GM12892 (cell line): Measurements from ENCODE around the gene VAPB.

Experiments used
- POLR2A ChIP-seq: IDR thresholded peaks from 2 replicates; pipeline ENCODE4 v1.6.1; 2011; ENCODE audit warnings: low read depth, low read length, control low read depth
- POLR2AphosphoS5 ChIP-seq: IDR thresholded peaks from 2 replicates; pipeline ENCODE4 v1.6.1; 2011; ENCODE audit warnings: low read depth, low read length, control low read depth

DNA sequence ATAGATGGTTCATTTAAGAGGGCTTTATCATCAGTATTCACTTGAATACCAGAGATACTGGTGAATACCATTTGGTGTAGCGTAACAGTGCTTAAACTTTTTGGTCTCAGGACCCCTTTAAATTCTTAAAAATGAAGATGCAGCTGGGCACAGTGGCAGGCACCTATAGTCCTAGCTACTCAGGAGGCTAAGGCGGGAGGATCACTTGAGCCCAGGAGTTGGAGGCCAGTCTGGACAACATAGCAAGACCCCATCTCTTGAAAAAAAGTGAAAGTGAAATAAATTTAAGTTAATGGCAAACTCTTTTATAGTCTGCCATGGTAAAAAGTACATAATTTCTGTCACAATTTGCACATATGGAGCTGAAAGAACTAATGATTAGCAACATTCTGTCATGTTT lies 39.3 kb downstream of the VAPB start:
- TF ChIP-seq POLR2AphosphoS5 (no peak), POLR2A (no peak)
